Subcutaneous abdominal adipose tissue (tissue), 5 donors: ENCODE results near the gene FAM219A.

Experiments used
- H3K27ac ChIP-seq: one replicate; pipeline ENCODE4 v1.7.0; 2013; ENCODE audit warnings: low read depth, mild to moderate bottlenecking, inconsistent platforms, low read length, moderate library complexity
- H3K27me3 ChIP-seq, 5 donors: one replicate each; pipeline ENCODE4 v1.7.0; 2013; ENCODE audit warnings: low read length in 5 of 5, inconsistent platforms in 1 of 5; ENCODE audit not compliant: control insufficient read depth in 5 of 5, insufficient read depth in 4 of 5
- H3K36me3 ChIP-seq, 5 donors: one replicate each; pipeline ENCODE4 v1.7.0; 2013; ENCODE audit warnings: low read length in 5 of 5; ENCODE audit not compliant: control insufficient read depth in 5 of 5, insufficient read depth in 5 of 5
- H3K4me1 ChIP-seq, 5 donors: one replicate each; pipeline ENCODE4 v1.7.0; 2013; ENCODE audit warnings: low read length in 5 of 5, mild to moderate bottlenecking in 3 of 5, moderate library complexity in 1 of 5; ENCODE audit not compliant: control insufficient read depth in 5 of 5, insufficient read depth in 5 of 5
- H3K4me3 ChIP-seq, 5 donors: one replicate each; pipeline ENCODE4 v1.7.0; 2013; ENCODE audit warnings: low read length in 5 of 5, low read depth in 1 of 5
- H3K9ac ChIP-seq, 5 donors: one replicate each; pipeline ENCODE4 v1.7.0; 2013; ENCODE audit warnings: low read length in 5 of 5, mild to moderate bottlenecking in 4 of 5, moderate library complexity in 3 of 5
- H3K9me3 ChIP-seq, 5 donors: one replicate each; pipeline ENCODE4 v1.7.0; 2013; ENCODE audit warnings: low read length in 5 of 5; ENCODE audit not compliant: control insufficient read depth in 5 of 5
- donor health status: healthy.
- donor health status: healthy.
- donor health status: healthy.
- donor health status: healthy.
- donor health status: healthy.

FAM219A gene

GRCh38 chr9:34409154-34409553, 49.2 kb downstream of the FAM219A start:
- Histone ChIP-seq H3K36me3 (peaks cover 0 to 20% (median 17%) of the 10 kb centered on the region in 5 donors), H3K27me3 (no peaks in the 10 kb centered on the region), H3K9me3 (no peaks in the 10 kb centered on the region), H3K9ac (no peak overlapping the region), H3K27ac (no peak overlapping the region), H3K4me3 (no peak overlapping the region), H3K4me1 (no peaks in the 10 kb centered on the region)

GRCh38 chr9:34408173-34408572, 50.2 kb downstream of the FAM219A start:
- H3K4me3 ChIP-seq: no peak overlapping the region
- H3K36me3 ChIP-seq: peaks cover 0 to 23% (median 23%) of the 10 kb centered on the region in 5 donors
- H3K9me3 ChIP-seq: no peaks in the 10 kb centered on the region
- H3K27me3 ChIP-seq: no peaks in the 10 kb centered on the region
- no peak overlapping the region for H3K27ac ChIP-seq
- peaks cover 5 to 8% (median 7%) of the 10 kb centered on the region in 5 donors for H3K4me1 ChIP-seq
- no peak overlapping the region for H3K9ac ChIP-seq

GRCh38 chr9:34406219-34406618, 52.2 kb downstream of the FAM219A start:
- Histone ChIP-seq H3K27me3 (no peaks in the 10 kb centered on the region), H3K36me3 (peaks cover 0 to 43% (median 42%) of the 10 kb centered on the region in 5 donors), H3K4me1 (peaks cover 6 to 14% (median 9%) of the 10 kb centered on the region in 5 donors), H3K9me3 (no peaks in the 10 kb centered on the region), H3K4me3 (no peak overlapping the region), H3K27ac (no peak overlapping the region), H3K9ac (no peak overlapping the region)

- Histone ChIP-seq H3K27ac (no peak overlapping the region), H3K36me3 (peaks cover 0 to 48% (median 47%) of the 10 kb centered on the region in 5 donors), H3K27me3 (no peaks in the 10 kb centered on the region), H3K4me1 (peaks cover 6 to 14% (median 9%) of the 10 kb centered on the region in 5 donors), H3K9ac (no peak overlapping the region), H3K4me3 (no peak overlapping the region), H3K9me3 (no peaks in the 10 kb centered on the region)
Measured at GRCh38 chr9:34405719-34406118, 52.7 kb downstream of the FAM219A start.

GRCh38 chr9:34403554-34404380, 54.6 kb downstream of the FAM219A start:
- Histone ChIP-seq H3K27me3 (no peaks in the 10 kb centered on the region), H3K9me3 (no peaks in the 10 kb centered on the region), H3K36me3 (peaks cover 0 to 67% (median 66%) of the 10 kb centered on the region in 5 donors), H3K9ac (peak overlapping the region in 1 of 5 donors; percentile 36), H3K4me1 (peaks cover 6 to 14% (median 9%) of the 10 kb centered on the region in 5 donors), H3K27ac (peak overlapping the region; percentile 72), H3K4me3 (no peak overlapping the region)

- H3K9me3 ChIP-seq: no peaks in the 10 kb centered on the region
- no peak overlapping the region for H3K27ac ChIP-seq
- H3K36me3 ChIP-seq: peaks cover 0 to 87% (median 75%) of the 10 kb centered on the region in 5 donors
Measured at GRCh38 chr9:34400686-34401602, 57.4 kb downstream of the FAM219A start.

GRCh38 chr9:34400275-34400674, 58.1 kb downstream of the FAM219A start:
- Histone ChIP-seq H3K4me3 (no peak overlapping the region), H3K9ac (no peak overlapping the region), H3K27me3 (no peaks in the 10 kb centered on the region), H3K27ac (no peak overlapping the region), H3K4me1 (peaks cover 6 to 14% (median 9%) of the 10 kb centered on the region in 5 donors), H3K9me3 (no peaks in the 10 kb centered on the region), H3K36me3 (peaks cover 0 to 80% (median 70%) of the 10 kb centered on the region in 5 donors)

More at GRCh38 chr9:34400686-34401602, 57.4 kb downstream of the FAM219A start:
- H3K27me3 ChIP-seq: no peaks in the 10 kb centered on the region
- H3K4me1 ChIP-seq: peaks cover 6 to 14% (median 9%) of the 10 kb centered on the region in 5 donors
- no peak overlapping the region for H3K4me3 ChIP-seq
- H3K9ac ChIP-seq: no peak overlapping the region

GRCh38 chr9:34399729-34400128, 58.6 kb downstream of the FAM219A start:
- H3K4me1 ChIP-seq: peaks cover 6 to 14% (median 9%) of the 10 kb centered on the region in 5 donors
- H3K9me3 ChIP-seq: no peaks in the 10 kb centered on the region
- H3K27me3 ChIP-seq: no peaks in the 10 kb centered on the region
- H3K9ac ChIP-seq: no peak overlapping the region
- H3K36me3 ChIP-seq: peaks cover 0 to 75% (median 64%) of the 10 kb centered on the region in 5 donors
- H3K27ac ChIP-seq: no peak overlapping the region
- no peak overlapping the region for H3K4me3 ChIP-seq

GRCh38 chr9:34398875-34399274, 59.5 kb downstream of the FAM219A start:
- Histone ChIP-seq H3K4me1 (peaks cover 6 to 13% (median 9%) of the 10 kb centered on the region in 5 donors), H3K27ac (no peak overlapping the region), H3K36me3 (peaks cover 0 to 72% (median 62%) of the 10 kb centered on the region in 5 donors), H3K9me3 (no peaks in the 10 kb centered on the region), H3K9ac (no peak overlapping the region), H3K27me3 (no peaks in the 10 kb centered on the region), H3K4me3 (no peak overlapping the region)
